Natural killer cell treated with Interleukin-12 subunit alpha and Interleukin-12 subunit beta and Interleukin-15 and Interleukin-18, amount 100 ng/mL, for 72 hours (primary cell): ENCODE data around the gene BCLAF1. TPM values are rescaled to one million over a fixed set of nuclear protein-coding genes. Genes with fewer than 3 reads are reported as not detected.

Experiments
- ATAC-seq, 2 donors: fragments of 150-1000 bp; cut with Tn5 transposase in 1 of 2; sonication (Bioruptor Pico), chemical (Tn5 transposase) in 1 of 2; 2 replicates each; pipeline ENCODE4 v1.10.0; 2021
- DNase-seq: peaks from one replicate; pipeline ENCODE4 v3.0.0; 2022; ENCODE audit warnings: low spot score
- H3K27ac Mint-ChIP-seq, 2 donors: 1 replicate in 1 of 2; 2 replicates in 1 of 2; pipeline ENCODE4 v1.8.0; 2022; ENCODE audit warnings: mixed read lengths in 2 of 2, mild to moderate bottlenecking in 1 of 2, moderate library complexity in 1 of 2
- H3K27me3 Mint-ChIP-seq, 2 donors: 1 replicate in 1 of 2; 2 replicates in 1 of 2; pipeline ENCODE4 v1.8.0; 2022; ENCODE audit warnings: mixed read lengths in 2 of 2
- H3K36me3 Mint-ChIP-seq: one replicate; pipeline ENCODE4 v1.8.0; 2022; ENCODE audit warnings: mixed read lengths
- H3K4me1 Mint-ChIP-seq, 2 donors: 1 replicate in 1 of 2; 2 replicates in 1 of 2; pipeline ENCODE4 v1.8.0; 2022; ENCODE audit warnings: low read depth in 2 of 2, mixed read lengths in 2 of 2, mild to moderate bottlenecking in 1 of 2
- H3K4me3 Mint-ChIP-seq: one replicate; pipeline ENCODE4 v1.8.0; 2022; ENCODE audit warnings: mixed read lengths
- H3K9me3 Mint-ChIP-seq: 2 replicates; pipeline ENCODE4 v1.8.0; 2022; ENCODE audit warnings: mixed read lengths
- total RNA-seq, 2 donors: library from RNA; stranded (reverse); gene quantifications; one replicate each; pipeline ENCODE4 v1.2.3, GENCODE V29; 2022

The BCLAF1 gene, protein sequence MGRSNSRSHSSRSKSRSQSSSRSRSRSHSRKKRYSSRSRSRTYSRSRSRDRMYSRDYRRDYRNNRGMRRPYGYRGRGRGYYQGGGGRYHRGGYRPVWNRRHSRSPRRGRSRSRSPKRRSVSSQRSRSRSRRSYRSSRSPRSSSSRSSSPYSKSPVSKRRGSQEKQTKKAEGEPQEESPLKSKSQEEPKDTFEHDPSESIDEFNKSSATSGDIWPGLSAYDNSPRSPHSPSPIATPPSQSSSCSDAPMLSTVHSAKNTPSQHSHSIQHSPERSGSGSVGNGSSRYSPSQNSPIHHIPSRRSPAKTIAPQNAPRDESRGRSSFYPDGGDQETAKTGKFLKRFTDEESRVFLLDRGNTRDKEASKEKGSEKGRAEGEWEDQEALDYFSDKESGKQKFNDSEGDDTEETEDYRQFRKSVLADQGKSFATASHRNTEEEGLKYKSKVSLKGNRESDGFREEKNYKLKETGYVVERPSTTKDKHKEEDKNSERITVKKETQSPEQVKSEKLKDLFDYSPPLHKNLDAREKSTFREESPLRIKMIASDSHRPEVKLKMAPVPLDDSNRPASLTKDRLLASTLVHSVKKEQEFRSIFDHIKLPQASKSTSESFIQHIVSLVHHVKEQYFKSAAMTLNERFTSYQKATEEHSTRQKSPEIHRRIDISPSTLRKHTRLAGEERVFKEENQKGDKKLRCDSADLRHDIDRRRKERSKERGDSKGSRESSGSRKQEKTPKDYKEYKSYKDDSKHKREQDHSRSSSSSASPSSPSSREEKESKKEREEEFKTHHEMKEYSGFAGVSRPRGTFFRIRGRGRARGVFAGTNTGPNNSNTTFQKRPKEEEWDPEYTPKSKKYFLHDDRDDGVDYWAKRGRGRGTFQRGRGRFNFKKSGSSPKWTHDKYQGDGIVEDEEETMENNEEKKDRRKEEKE
- 100 to 1,000 TPM; 200 to 203 TPM for total RNA-seq

DNA sequence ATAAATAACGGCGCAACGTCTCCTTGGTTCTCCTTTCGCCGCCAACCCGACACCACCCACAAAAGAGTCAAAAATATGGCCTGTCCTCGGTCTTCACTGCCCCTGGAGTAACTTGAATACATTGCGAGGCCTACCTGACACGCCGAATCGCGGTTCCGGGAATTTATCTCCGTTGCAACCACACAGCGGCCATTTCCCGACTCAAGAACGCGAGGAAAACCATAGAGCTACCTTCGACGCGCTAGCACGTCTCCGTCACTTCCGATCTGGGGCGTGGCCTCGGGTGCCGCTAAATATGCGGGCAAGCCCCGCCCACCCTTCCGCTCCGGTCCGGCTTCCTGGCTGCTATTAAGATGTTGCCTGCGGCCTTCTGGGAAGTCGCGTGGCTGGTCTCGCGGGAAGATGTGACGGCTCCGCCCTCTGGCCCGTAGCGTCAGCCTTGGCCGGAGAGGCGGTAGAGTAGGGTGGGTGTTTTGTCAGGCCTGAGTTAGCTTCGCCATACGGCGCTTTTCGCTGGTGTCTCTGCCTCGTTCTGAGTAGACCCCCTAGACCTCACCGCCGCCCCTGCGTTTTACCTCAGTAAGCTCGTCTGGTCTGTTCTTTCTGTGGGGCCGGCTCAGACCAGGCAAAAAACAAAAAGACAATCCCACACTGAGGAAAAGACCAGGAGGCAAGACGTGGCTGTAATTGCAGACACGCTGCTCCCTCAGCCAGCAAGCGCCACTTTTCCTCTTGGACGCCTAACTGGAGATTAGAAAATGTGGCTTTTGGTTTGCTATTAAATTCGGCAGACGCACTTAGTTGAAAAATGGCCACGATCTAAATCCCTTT lies at the start of gene BCLAF1:
TSS of gene BCLAF1 (minus strand) at position 268 of the 831 bp plus-strand sequence. CDS start 9,980 bp downstream, outside the sequence.
- Mint-ChIP-seq H3K4me3 (peak within 1 kb of the TSS; percentile 95), H3K4me1 (peaks cover 44 to 57% of the 10 kb centered on the region in 2 donors), H3K36me3 (peaks cover 17% of the 10 kb centered on the region), H3K27ac (peak within 1 kb of the TSS; percentile 98 to 100), H3K9me3 (no peaks in the 10 kb centered on the region), H3K27me3 (no peaks in the 10 kb centered on the region)
- ATAC-seq (peak; percentile 93), DNase-seq (peak; percentile 100)

DNA sequence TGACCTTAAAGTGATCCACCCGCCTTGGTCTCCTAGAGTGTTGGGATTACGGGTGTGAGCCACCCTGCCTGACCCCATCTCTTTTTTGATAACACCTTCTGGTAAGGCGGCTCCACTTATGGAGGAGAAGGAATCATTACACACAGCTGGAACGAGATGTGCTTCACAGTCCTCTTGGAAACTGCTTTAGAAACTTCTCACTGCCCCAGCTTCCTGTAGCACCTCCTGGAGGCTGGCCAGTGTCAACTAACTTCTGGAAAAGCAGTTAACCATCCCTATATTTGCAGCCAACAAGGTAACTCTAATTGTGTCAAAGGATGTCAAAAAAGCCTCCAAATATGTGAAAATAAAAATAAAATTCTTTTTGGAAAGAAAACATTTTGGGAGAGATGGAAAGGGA lies 48.8 kb upstream of the BCLAF1 start:
- Mint-ChIP-seq H3K27ac (no peak overlapping the region), H3K9me3 (no peaks in the 10 kb centered on the region), H3K36me3 (no peaks in the 10 kb centered on the region), H3K4me3 (no peak overlapping the region), H3K4me1 (no peaks in the 10 kb centered on the region), H3K27me3 (no peaks in the 10 kb centered on the region)
- DNase-seq, result no peak
- no peak for ATAC-seq

GRCh38 chr6:136337606-136338005 lies 48.0 kb upstream of the BCLAF1 start:
- no peaks in the 10 kb centered on the region for H3K27me3 Mint-ChIP-seq
- no peaks in the 10 kb centered on the region for H3K9me3 Mint-ChIP-seq
- ATAC-seq, result peak in 1 of 2 donors; percentile 40
- H3K27ac Mint-ChIP-seq, result no peak overlapping the region
- H3K36me3 Mint-ChIP-seq, result no peaks in the 10 kb centered on the region
- H3K4me1 Mint-ChIP-seq, result no peaks in the 10 kb centered on the region
- H3K4me3 Mint-ChIP-seq, result no peak overlapping the region
- DNase-seq, result no peak

GRCh38 chr6:136337121-136337520 lies 47.5 kb upstream of the BCLAF1 start:
- H3K36me3 Mint-ChIP-seq, result no peaks in the 10 kb centered on the region
- no peaks in the 10 kb centered on the region for H3K27me3 Mint-ChIP-seq
- H3K4me1 Mint-ChIP-seq, result no peaks in the 10 kb centered on the region
- no peak for ATAC-seq
- no peaks in the 10 kb centered on the region for H3K9me3 Mint-ChIP-seq
- H3K27ac Mint-ChIP-seq, result no peak overlapping the region
- DNase-seq, result no peak
- no peak overlapping the region for H3K4me3 Mint-ChIP-seq

GRCh38 chr6:136335736-136336363 lies 46.2 kb upstream of the BCLAF1 start:
- no peaks in the 10 kb centered on the region for H3K36me3 Mint-ChIP-seq
- H3K27me3 Mint-ChIP-seq, result no peaks in the 10 kb centered on the region
- H3K9me3 Mint-ChIP-seq, result no peaks in the 10 kb centered on the region
- DNase-seq (no peak), ATAC-seq (no peak)
- H3K4me1 Mint-ChIP-seq, result no peaks in the 10 kb centered on the region
- no peak overlapping the region for H3K4me3 Mint-ChIP-seq
- no peak overlapping the region for H3K27ac Mint-ChIP-seq

DNA sequence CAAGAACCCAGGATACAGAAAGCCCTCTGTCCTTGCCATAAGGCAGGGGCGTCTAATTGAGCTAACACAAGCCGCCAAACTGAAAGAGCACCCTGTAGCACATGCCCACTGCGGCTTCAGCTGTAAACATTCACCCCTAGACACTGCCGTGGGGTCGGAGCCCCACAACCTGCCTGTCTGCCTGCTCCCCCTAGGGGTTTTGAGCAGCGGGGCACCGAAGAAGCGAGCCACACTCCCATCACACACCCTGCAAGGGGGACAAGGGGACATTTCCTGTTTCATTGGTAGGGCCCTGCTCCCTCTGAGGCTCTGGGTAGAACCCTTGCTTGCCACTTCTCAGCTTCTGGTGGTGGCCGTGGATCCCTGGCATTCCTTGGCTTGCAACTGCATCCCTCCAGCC lies 45.2 kb upstream of the BCLAF1 start:
- Mint-ChIP-seq H3K4me1 (no peaks in the 10 kb centered on the region), H3K9me3 (no peaks in the 10 kb centered on the region), H3K27me3 (no peaks in the 10 kb centered on the region), H3K4me3 (no peak overlapping the region), H3K36me3 (no peaks in the 10 kb centered on the region), H3K27ac (no peak overlapping the region)
- ATAC-seq, result no peak
- no peak for DNase-seq

- DNase-seq (no peak), ATAC-seq (no peak)
- H3K27ac Mint-ChIP-seq, result no peak overlapping the region
- H3K4me3 Mint-ChIP-seq, result no peak overlapping the region
- H3K36me3 Mint-ChIP-seq, result no peaks in the 10 kb centered on the region
- no peaks in the 10 kb centered on the region for H3K4me1 Mint-ChIP-seq
- H3K27me3 Mint-ChIP-seq, result no peaks in the 10 kb centered on the region
- no peaks in the 10 kb centered on the region for H3K9me3 Mint-ChIP-seq
Observed at GRCh38 chr6:136334465-136334846, 44.8 kb upstream of the BCLAF1 start.

DNA sequence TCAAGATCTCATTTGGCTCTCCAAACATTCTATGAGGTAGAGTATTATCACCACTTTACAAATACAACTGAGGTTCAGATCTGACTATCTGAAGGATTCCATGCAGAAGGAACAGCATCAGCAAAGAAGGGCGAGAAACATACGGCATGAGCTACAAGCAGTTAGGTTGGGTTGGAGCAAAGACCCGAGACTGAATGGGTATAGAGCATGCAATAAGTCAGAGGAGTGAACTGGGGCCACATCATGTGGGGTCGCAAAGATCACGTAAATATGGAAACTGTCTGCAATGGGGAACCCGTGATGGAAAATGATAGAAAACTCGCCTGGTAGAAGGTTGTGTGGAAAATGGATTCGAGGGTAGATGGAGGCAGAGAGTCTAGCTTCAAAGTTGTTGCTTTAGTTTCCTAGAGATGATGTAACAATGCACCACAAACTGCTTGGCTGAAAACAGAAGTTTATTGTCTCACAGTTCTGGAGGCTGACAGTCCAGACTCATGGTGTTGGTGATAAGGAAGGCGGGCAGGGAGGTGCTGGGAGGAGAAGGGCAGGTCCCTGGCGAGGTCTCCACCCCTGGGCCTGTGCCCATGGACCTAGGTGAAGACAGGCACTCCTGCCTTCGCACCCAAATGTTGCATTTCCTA lies 44.3 kb upstream of the BCLAF1 start:
- H3K36me3 Mint-ChIP-seq, result no peaks in the 10 kb centered on the region
- no peaks in the 10 kb centered on the region for H3K9me3 Mint-ChIP-seq
- ATAC-seq, result no peak
- H3K27ac Mint-ChIP-seq, result no peak overlapping the region
- no peak for DNase-seq
- no peaks in the 10 kb centered on the region for H3K4me1 Mint-ChIP-seq
- no peaks in the 10 kb centered on the region for H3K27me3 Mint-ChIP-seq
- no peak overlapping the region for H3K4me3 Mint-ChIP-seq

- Mint-ChIP-seq H3K4me3 (no peak overlapping the region), H3K9me3 (no peaks in the 10 kb centered on the region), H3K27me3 (no peaks in the 10 kb centered on the region), H3K4me1 (no peaks in the 10 kb centered on the region), H3K27ac (no peak overlapping the region), H3K36me3 (no peaks in the 10 kb centered on the region)
- DNase-seq (no peak), ATAC-seq (no peak)
Observed at GRCh38 chr6:136331461-136331860, 41.8 kb upstream of the BCLAF1 start.

- ATAC-seq (no peak), DNase-seq (no peak)
- Mint-ChIP-seq H3K4me3 (no peak overlapping the region), H3K36me3 (no peaks in the 10 kb centered on the region), H3K4me1 (no peaks in the 10 kb centered on the region), H3K9me3 (no peaks in the 10 kb centered on the region), H3K27me3 (no peaks in the 10 kb centered on the region), H3K27ac (no peak overlapping the region)
Observed at GRCh38 chr6:136330634-136331033, 41.0 kb upstream of the BCLAF1 start.

- no peaks in the 10 kb centered on the region for H3K9me3 Mint-ChIP-seq
- no peaks in the 10 kb centered on the region for H3K36me3 Mint-ChIP-seq
- H3K4me3 Mint-ChIP-seq, result no peak overlapping the region
- no peak overlapping the region for H3K27ac Mint-ChIP-seq
- H3K27me3 Mint-ChIP-seq, result no peaks in the 10 kb centered on the region
- ATAC-seq (no peak), DNase-seq (no peak)
- H3K4me1 Mint-ChIP-seq, result no peaks in the 10 kb centered on the region
Observed at GRCh38 chr6:136326038-136326553, 36.5 kb upstream of the BCLAF1 start.

DNA sequence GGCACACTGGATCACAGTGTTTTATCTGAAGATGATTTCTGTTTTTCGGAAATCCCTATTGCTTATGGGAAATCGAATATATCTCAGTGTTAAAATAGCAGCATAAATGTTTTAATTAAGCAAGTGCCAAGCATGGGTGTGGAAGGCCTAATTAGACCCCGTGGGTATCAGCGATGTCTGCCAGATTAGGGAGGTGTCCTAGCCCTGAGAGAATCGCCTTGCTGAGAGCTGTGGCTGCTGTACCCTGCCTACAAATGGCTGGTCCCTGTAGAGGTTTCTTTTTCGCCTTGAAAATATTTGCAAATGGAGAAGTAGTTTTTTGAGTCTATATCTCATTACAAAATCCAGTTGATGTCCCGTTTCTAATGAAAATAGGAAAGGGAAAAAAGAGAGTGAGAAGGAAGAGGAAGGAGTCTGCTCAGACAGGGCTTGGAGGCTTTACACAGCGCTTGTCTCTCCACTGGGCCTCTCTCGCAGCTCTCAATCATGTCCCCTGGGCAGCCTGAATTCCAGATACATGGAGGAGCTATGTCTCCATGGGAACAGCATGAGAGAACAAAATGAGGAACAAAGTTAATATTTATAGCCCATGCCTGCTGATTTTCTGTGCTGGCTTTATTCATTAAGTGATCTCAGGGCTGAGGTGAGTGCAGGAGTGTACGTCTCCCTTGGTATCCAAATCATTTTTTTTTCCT lies 35.2 kb upstream of the BCLAF1 start:
- no peaks in the 10 kb centered on the region for H3K9me3 Mint-ChIP-seq
- H3K27me3 Mint-ChIP-seq, result no peaks in the 10 kb centered on the region
- no peaks in the 10 kb centered on the region for H3K4me1 Mint-ChIP-seq
- H3K36me3 Mint-ChIP-seq, result no peaks in the 10 kb centered on the region
- no peak overlapping the region for H3K4me3 Mint-ChIP-seq
- DNase-seq, result no peak
- no peak for ATAC-seq
- no peak overlapping the region for H3K27ac Mint-ChIP-seq
